Fibroblast of lung (primary cell): ENCODE data around the gene LRFN4. TPM values are rescaled to one million over a fixed set of nuclear protein-coding genes. Genes with fewer than 3 reads are reported as not detected.

Experiments
- DNase-seq, 2 donors: peaks; one replicate each; pipeline versions ENCODE4 v3.0.0 to v3.0.0-alpha.2; 2010; ENCODE audit warnings: low read depth in 2 of 2
- H2AFZ ChIP-seq: 2 replicates; pipeline ENCODE4 v1.5.1; 2012; ENCODE audit warnings: low read length, control low read depth, inconsistent platforms
- H3K27ac ChIP-seq: 2 replicates; pipeline ENCODE4 v1.5.1; 2011; ENCODE audit warnings: low read length, control low read depth; ENCODE audit not compliant: insufficient read depth
- H3K27me3 ChIP-seq: 2 replicates; pipeline ENCODE4 v1.5.1; 2011; ENCODE audit warnings: mild to moderate bottlenecking, low read length; ENCODE audit not compliant: control insufficient read depth, insufficient read depth
- H3K36me3 ChIP-seq: 2 replicates; pipeline ENCODE4 v1.5.1; 2011; ENCODE audit warnings: low read length; ENCODE audit not compliant: control insufficient read depth, insufficient read depth
- H3K4me1 ChIP-seq: 2 replicates; pipeline ENCODE4 v1.5.1; 2011; ENCODE audit warnings: low read length; ENCODE audit not compliant: control insufficient read depth, insufficient read depth; ENCODE audit errors: extremely low read depth
- H3K4me2 ChIP-seq: 2 replicates; pipeline ENCODE4 v1.5.1; 2011; ENCODE audit warnings: low read length, control low read depth; ENCODE audit not compliant: insufficient read depth; ENCODE audit errors: extremely low read depth
- H3K4me3 ChIP-seq, 4 experiments: fragments of 200-600 bp in 1 of 4; sonication (generic) in 1 of 4; replicated peaks in 1 of 4; 2 replicates each; pipeline ENCODE4 v1.5.1; 2011 to 2016; ENCODE audit warnings: low read length in 4 of 4, low read depth in 3 of 4, mild to moderate bottlenecking in 3 of 4, control low read depth in 2 of 4, inconsistent platforms in 1 of 4, mixed read lengths in 1 of 4; ENCODE audit not compliant: insufficient read depth in 1 of 4; ENCODE audit errors: control extremely low read depth in 1 of 4
- H3K79me2 ChIP-seq: 2 replicates; pipeline ENCODE4 v1.5.1; 2012; ENCODE audit warnings: mild to moderate bottlenecking, low read length, inconsistent platforms; ENCODE audit not compliant: control insufficient read depth, insufficient read depth
- H3K9ac ChIP-seq: 2 replicates; pipeline ENCODE4 v1.5.1; 2011; ENCODE audit warnings: mild to moderate bottlenecking, low read length, control low read depth; ENCODE audit not compliant: insufficient read depth
- H3K9me3 ChIP-seq: 2 replicates; pipeline ENCODE4 v1.5.1; 2012; ENCODE audit warnings: low read depth, low read length; ENCODE audit not compliant: control insufficient read depth, insufficient read depth
- H4K20me1 ChIP-seq: 2 replicates; pipeline ENCODE4 v1.5.1; 2011; ENCODE audit warnings: low read length; ENCODE audit not compliant: control insufficient read depth, insufficient read depth; ENCODE audit errors: extremely low read depth
- EZH2 ChIP-seq: IDR thresholded peaks from 2 replicates; pipeline ENCODE4 v1.5.1; 2012; ENCODE audit warnings: low read length, control low read depth, mild to moderate bottlenecking; ENCODE audit errors: missing control alignments
- polyA plus RNA-seq, 2 donors: library from polyadenylated mRNA; depleted of rRNA in 1 of 2; stranded (reverse) in 1 of 2; unstranded in 1 of 2; fragments of >200 nt; gene quantifications; 2 replicates each; pipeline ENCODE4 v1.2.1, GENCODE V29; 2011 to 2012; ENCODE audit warnings: missing spikeins in 1 of 2
- total RNA-seq: library from RNA; depleted of rRNA; stranded (reverse); fragments of >200 nt; gene quantifications from 2 replicates; pipeline ENCODE4 v1.2.1, GENCODE V29; 2014
- TF ChIP-seq, protein P1 (sequence below), 2 donors: IDR thresholded peaks in 1 of 2; conservative IDR thresholded peaks in 1 of 2; 1 replicate in 1 of 2; 2 replicates in 1 of 2; pipeline ENCODE4 v1.5.1; 2011 to 2012; ENCODE audit warnings: low read length in 2 of 2, control low read depth in 1 of 2, inconsistent platforms in 1 of 2, low read depth in 1 of 2, mild to moderate bottlenecking in 1 of 2

LRFN4 gene
- total and polyA plus RNA-seq, 2 donors (not counting 1 experiment from before 2014, with no cell fraction given), result 3.8 to 14.5 TPM

- no peak for TF ChIP-seq EZH2
- TF ChIP-seq, protein P1, sequence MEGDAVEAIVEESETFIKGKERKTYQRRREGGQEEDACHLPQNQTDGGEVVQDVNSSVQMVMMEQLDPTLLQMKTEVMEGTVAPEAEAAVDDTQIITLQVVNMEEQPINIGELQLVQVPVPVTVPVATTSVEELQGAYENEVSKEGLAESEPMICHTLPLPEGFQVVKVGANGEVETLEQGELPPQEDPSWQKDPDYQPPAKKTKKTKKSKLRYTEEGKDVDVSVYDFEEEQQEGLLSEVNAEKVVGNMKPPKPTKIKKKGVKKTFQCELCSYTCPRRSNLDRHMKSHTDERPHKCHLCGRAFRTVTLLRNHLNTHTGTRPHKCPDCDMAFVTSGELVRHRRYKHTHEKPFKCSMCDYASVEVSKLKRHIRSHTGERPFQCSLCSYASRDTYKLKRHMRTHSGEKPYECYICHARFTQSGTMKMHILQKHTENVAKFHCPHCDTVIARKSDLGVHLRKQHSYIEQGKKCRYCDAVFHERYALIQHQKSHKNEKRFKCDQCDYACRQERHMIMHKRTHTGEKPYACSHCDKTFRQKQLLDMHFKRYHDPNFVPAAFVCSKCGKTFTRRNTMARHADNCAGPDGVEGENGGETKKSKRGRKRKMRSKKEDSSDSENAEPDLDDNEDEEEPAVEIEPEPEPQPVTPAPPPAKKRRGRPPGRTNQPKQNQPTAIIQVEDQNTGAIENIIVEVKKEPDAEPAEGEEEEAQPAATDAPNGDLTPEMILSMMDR (conservative IDR thresholded peaks at IDR 0.05 in 1 of 2, IDR thresholded peaks at IDR 0.05 in 1 of 2; ENCODE audit: low read depth in 1 of 2, low read length in 2 of 2), result no peak
- peaks cover 42% of the 10 kb centered on the region for H3K79me2 ChIP-seq
- DNase-seq, result no peak
- peak overlapping the region; percentile 93 to 99 (median 98) for H3K4me3 ChIP-seq
- H3K4me1 ChIP-seq, result peaks cover 8% of the 10 kb centered on the region
- no peaks in the 10 kb centered on the region for H3K9me3 ChIP-seq
- H4K20me1 ChIP-seq, result no peaks in the 10 kb centered on the region
- no peak overlapping the region for H3K27ac ChIP-seq
- no peak overlapping the region for H2AFZ ChIP-seq
- peaks cover 21% of the 10 kb centered on the region for H3K36me3 ChIP-seq
- no peak overlapping the region for H3K9ac ChIP-seq
- no peaks in the 10 kb centered on the region for H3K27me3 ChIP-seq
- H3K4me2 ChIP-seq, result peak overlapping the region; percentile 96
Observed at GRCh38 chr11:66844496-66845142, 12.2 kb upstream of the LRFN4 start.

DNA sequence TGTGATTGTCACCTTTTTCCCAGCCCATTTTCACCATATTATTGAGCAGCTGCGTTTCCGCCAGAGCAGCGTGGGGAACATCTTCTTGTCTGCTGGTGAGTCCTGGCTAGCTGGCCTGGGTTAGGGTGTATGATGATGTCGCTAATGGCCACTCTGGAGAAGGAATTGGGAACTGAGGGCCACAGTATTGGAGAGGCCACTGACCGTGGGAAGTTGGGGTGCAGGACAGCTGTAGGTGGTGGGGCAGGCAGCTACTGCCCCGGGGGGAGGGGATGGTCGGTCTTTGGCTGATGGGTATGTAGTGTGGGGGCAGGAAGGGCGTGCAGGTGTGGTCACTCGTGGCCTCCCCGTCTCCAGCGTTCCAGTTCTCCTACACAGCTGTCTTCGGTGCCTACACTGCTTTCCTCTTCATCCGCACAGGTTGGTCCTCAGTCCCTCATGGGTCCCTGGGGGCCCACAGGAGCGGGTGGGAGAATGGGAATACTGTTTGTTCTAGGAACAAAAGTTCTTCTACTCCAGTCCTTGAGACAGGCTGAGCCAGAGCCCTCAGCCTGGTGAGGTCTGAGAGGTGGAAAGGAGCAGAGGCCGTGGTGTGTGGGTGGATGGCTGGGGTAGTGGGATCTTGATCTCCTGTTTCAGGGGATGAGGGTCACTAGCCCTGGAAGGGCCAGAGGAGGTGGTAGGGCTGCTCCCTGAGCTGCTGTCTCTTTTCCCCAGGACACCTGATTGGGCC, 11.6 kb upstream of the LRFN4 start:
- Histone ChIP-seq H3K4me1 (peaks cover 8% of the 10 kb centered on the region), H3K36me3 (peaks cover 21% of the 10 kb centered on the region), H2AFZ (no peak overlapping the region), H4K20me1 (no peaks in the 10 kb centered on the region), H3K9me3 (no peaks in the 10 kb centered on the region), H3K9ac (no peak overlapping the region), H3K79me2 (peaks cover 42% of the 10 kb centered on the region), H3K4me3 (no peak overlapping the region), H3K27ac (no peak overlapping the region), H3K27me3 (no peaks in the 10 kb centered on the region), H3K4me2 (no peak overlapping the region)
- DNase-seq, result no peak
- no peak for TF ChIP-seq EZH2
- TF ChIP-seq, protein P1 (conservative IDR thresholded peaks at IDR 0.05 in 1 of 2, IDR thresholded peaks at IDR 0.05 in 1 of 2; ENCODE audit: low read depth in 1 of 2, low read length in 2 of 2), result no peak

DNA sequence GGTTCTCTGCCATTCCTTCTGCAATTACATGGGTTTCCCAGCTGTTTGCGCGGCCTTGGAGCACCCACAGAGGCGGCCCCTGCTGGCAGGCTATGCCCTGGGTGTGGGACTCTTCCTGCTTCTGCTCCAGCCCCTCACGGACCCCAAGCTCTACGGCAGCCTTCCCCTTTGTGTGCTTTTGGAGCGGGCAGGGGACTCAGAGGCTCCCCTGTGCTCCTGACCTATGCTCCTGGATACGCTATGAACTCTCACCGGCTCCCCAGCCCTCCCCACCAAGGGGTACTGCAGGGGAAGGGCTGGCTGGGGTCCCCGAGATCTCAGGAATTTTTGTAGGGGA, 11.0 kb upstream of the LRFN4 start:
- peaks cover 41% of the 10 kb centered on the region for H3K79me2 ChIP-seq
- DNase-seq, result no peak
- H3K4me1 ChIP-seq, result peaks cover 8% of the 10 kb centered on the region

More for the DNA sequence above, 11.0 kb upstream of the LRFN4 start:
- Histone ChIP-seq H4K20me1 (no peaks in the 10 kb centered on the region), H3K4me3 (no peak overlapping the region), H3K27me3 (no peaks in the 10 kb centered on the region), H2AFZ (no peak overlapping the region), H3K4me2 (no peak overlapping the region), H3K36me3 (peaks cover 21% of the 10 kb centered on the region), H3K27ac (no peak overlapping the region), H3K9me3 (no peaks in the 10 kb centered on the region), H3K9ac (no peak overlapping the region)
- TF ChIP-seq, protein P1 (conservative IDR thresholded peaks at IDR 0.05 in 1 of 2, IDR thresholded peaks at IDR 0.05 in 1 of 2; ENCODE audit: low read depth in 1 of 2, low read length in 2 of 2), result no peak
- TF ChIP-seq EZH2, result no peak
